Glutamatergic neuron (in vitro differentiated cells): ENCODE measurements around the gene ZNF335. TPM values are rescaled to one million over a fixed set of nuclear protein-coding genes. Genes with fewer than 3 reads are reported as not detected.
"Not testable (repeated sequence)": the region's sequence is repeated elsewhere in the genome, so short reads cannot be mapped to it uniquely, and the experiment has no call there.

Source experiments
- DNase-seq: peaks from one replicate; pipeline ENCODE4 v3.0.0; 2022
- H3K27ac Mint-ChIP-seq: one replicate; pipeline ENCODE4 v1.8.0; 2020; ENCODE audit warnings: mild to moderate bottlenecking, mixed read lengths, inconsistent platforms; ENCODE audit not compliant: unreplicated experiment
- H3K27me3 Mint-ChIP-seq: one replicate; pipeline ENCODE4 v1.8.0; 2020; ENCODE audit warnings: mild to moderate bottlenecking, moderate library complexity, mixed read lengths, inconsistent platforms; ENCODE audit not compliant: unreplicated experiment
- H3K36me3 Mint-ChIP-seq: one replicate; pipeline ENCODE4 v1.8.0; 2020; ENCODE audit warnings: mild to moderate bottlenecking, mixed read lengths, inconsistent platforms; ENCODE audit not compliant: unreplicated experiment
- H3K4me1 Mint-ChIP-seq: one replicate; pipeline ENCODE4 v1.8.0; 2020; ENCODE audit warnings: mild to moderate bottlenecking, low read depth, mixed read lengths, inconsistent platforms; ENCODE audit not compliant: unreplicated experiment
- H3K4me3 Mint-ChIP-seq: one replicate; pipeline ENCODE4 v1.8.0; 2020; ENCODE audit warnings: mild to moderate bottlenecking, mixed read lengths, inconsistent platforms; ENCODE audit not compliant: unreplicated experiment
- H3K9me3 Mint-ChIP-seq: one replicate; pipeline ENCODE4 v1.8.0; 2020; ENCODE audit warnings: mild to moderate bottlenecking, moderate library complexity, mixed read lengths, inconsistent platforms; ENCODE audit not compliant: unreplicated experiment
- CTCF ChIP-seq: fragments of 200-600 bp; sonication (generic); IDR thresholded peaks from one replicate; pipeline ENCODE4 v1.5.0; 2021; ENCODE audit not compliant: partially characterized antibody, unreplicated experiment
- total RNA-seq: library from RNA; stranded (reverse); fragmentation: NEBNext Ultra II Directional; extraction: Animal tissue kit (Norgen Biotek cat#: 25700); gene quantifications from one replicate; pipeline ENCODE4 v1.2.1, GENCODE V29; 2021; ENCODE audit not compliant: unreplicated experiment

Gene ZNF335
- total RNA-seq, 1 donor from 2014 or later, result 23.1 TPM

GRCh38 chr20:45958593-45958992, 13.4 kb downstream of the ZNF335 start:
- Mint-ChIP-seq H3K4me3 (no peak overlapping the region), H3K36me3 (peaks cover 5% of the 10 kb centered on the region)

GRCh38 chr20:45957021-45957941, 14.7 kb downstream of the ZNF335 start:
- DNase-seq, result no peak
- Mint-ChIP-seq H3K36me3 (peaks cover 5% of the 10 kb centered on the region), H3K4me3 (no peak overlapping the region), H3K4me1 (no peaks in the 10 kb centered on the region), H3K27ac (no peak overlapping the region), H3K9me3 (no peaks in the 10 kb centered on the region), H3K27me3 (no peaks in the 10 kb centered on the region)
- TF ChIP-seq CTCF, result no peak

More at GRCh38 chr20:45958593-45958992, 13.4 kb downstream of the ZNF335 start:
- H3K27me3 Mint-ChIP-seq, result no peaks in the 10 kb centered on the region
- DNase-seq, result no peak
- H3K27ac Mint-ChIP-seq, result no peak overlapping the region
- H3K4me1 Mint-ChIP-seq, result no peaks in the 10 kb centered on the region
- no peaks in the 10 kb centered on the region for H3K9me3 Mint-ChIP-seq
- no peak for TF ChIP-seq CTCF

GRCh38 chr20:45956326-45956725, 15.7 kb downstream of the ZNF335 start:
- H3K36me3 Mint-ChIP-seq, H3K4me3 Mint-ChIP-seq, H3K27ac Mint-ChIP-seq, DNase-seq, H3K4me1 Mint-ChIP-seq, H3K27me3 Mint-ChIP-seq, H3K9me3 Mint-ChIP-seq: not testable (repeated sequence)

- peaks cover 11% of the 10 kb centered on the region for H3K9me3 Mint-ChIP-seq
- no peak overlapping the region for H3K4me3 Mint-ChIP-seq
- H3K36me3 Mint-ChIP-seq, result peaks cover 3% of the 10 kb centered on the region
- no peak overlapping the region for H3K27ac Mint-ChIP-seq
- H3K4me1 Mint-ChIP-seq, result no peaks in the 10 kb centered on the region
- peaks cover 2% of the 10 kb centered on the region for H3K27me3 Mint-ChIP-seq
- TF ChIP-seq CTCF, result no peak
- DNase-seq, result no peak
Measured at GRCh38 chr20:45953672-45954071, 18.3 kb downstream of the ZNF335 start.

- no peaks in the 10 kb centered on the region for H3K4me1 Mint-ChIP-seq
- H3K9me3 Mint-ChIP-seq, result peaks cover 11% of the 10 kb centered on the region
- no peaks in the 10 kb centered on the region for H3K36me3 Mint-ChIP-seq
- no peak for DNase-seq
- peaks cover 2% of the 10 kb centered on the region for H3K27me3 Mint-ChIP-seq
- no peak overlapping the region for H3K27ac Mint-ChIP-seq
- H3K4me3 Mint-ChIP-seq, result no peak overlapping the region
- no peak for TF ChIP-seq CTCF
Measured at GRCh38 chr20:45952861-45953260, 19.1 kb downstream of the ZNF335 start.
